Natural killer cell (primary cell): ENCODE measurements around the gene KLHDC8B. TPM values are rescaled to one million over a fixed set of nuclear protein-coding genes. Genes with fewer than 3 reads are reported as not detected.
A peak's percentile ranks its signal among the peaks of the same experiment; 100 is the strongest.

ENCODE experiments used
- ATAC-seq, 3 donors: fragments of 150-1000 bp in 2 of 3; fragments of 200-7000 bp in 1 of 3; cut with Tn5 transposase; 1 replicate in 1 of 3; 2 replicates in 2 of 3; pipeline ENCODE4 v1.10.0; 2021; ENCODE audit warnings: mild to moderate bottlenecking in 2 of 3, moderate library complexity in 2 of 3
- DNase-seq, 2 donors: peaks; one replicate each; pipeline versions ENCODE4 v3.0.0 to v3.0.0-alpha.2; 2013 to 2021; ENCODE audit warnings: mixed read lengths in 1 of 2
- H3K27ac ChIP-seq: one replicate; pipeline ENCODE4 v1.5.1; 2013; ENCODE audit warnings: mild to moderate bottlenecking, low read length
- H3K27me3 ChIP-seq: one replicate; pipeline ENCODE4 v1.6.1; 2013; ENCODE audit warnings: low read length; ENCODE audit not compliant: control insufficient read depth, insufficient read depth
- H3K36me3 ChIP-seq: one replicate; pipeline ENCODE4 v1.6.1; 2013; ENCODE audit warnings: low read length; ENCODE audit not compliant: control insufficient read depth, insufficient read depth
- H3K4me1 ChIP-seq: one replicate; pipeline ENCODE4 v1.6.1; 2013; ENCODE audit warnings: low read length; ENCODE audit not compliant: control insufficient read depth, insufficient read depth
- H3K4me3 ChIP-seq: one replicate; pipeline ENCODE4 v1.5.1; 2013; ENCODE audit warnings: low read length
- H3K9me3 ChIP-seq: one replicate; pipeline ENCODE4 v1.6.1; 2013; ENCODE audit warnings: low read length; ENCODE audit not compliant: control insufficient read depth, insufficient read depth
- H3K27ac Mint-ChIP-seq, 2 donors: one replicate each; pipeline ENCODE4 v1.8.0; 2022; ENCODE audit warnings: mild to moderate bottlenecking in 2 of 2, mixed read lengths in 2 of 2, moderate library complexity in 1 of 2
- H3K27me3 Mint-ChIP-seq, 2 donors: one replicate each; pipeline ENCODE4 v1.8.0; 2022; ENCODE audit warnings: low read depth in 2 of 2, mixed read lengths in 2 of 2
- H3K36me3 Mint-ChIP-seq: one replicate; pipeline ENCODE4 v1.8.0; 2022; ENCODE audit warnings: mixed read lengths
- H3K4me1 Mint-ChIP-seq, 2 donors: one replicate each; pipeline ENCODE4 v1.8.0; 2022; ENCODE audit warnings: mixed read lengths in 2 of 2
- H3K4me3 Mint-ChIP-seq: one replicate; pipeline ENCODE4 v1.8.0; 2022; ENCODE audit warnings: mild to moderate bottlenecking, moderate library complexity, mixed read lengths
- H3K9me3 Mint-ChIP-seq, 2 donors: one replicate each; pipeline ENCODE4 v1.8.0; 2022; ENCODE audit warnings: mixed read lengths in 2 of 2
- CTCF ChIP-seq: fragments of 200-600 bp; IDR thresholded peaks from one replicate; pipeline ENCODE4 v1.8.0; 2022; ENCODE audit warnings: antibody characterized with exemption
- WGBS: methylation state at CpG from one replicate; pipeline ENCODE4 v1.1.7; 2013; ENCODE audit warnings: missing lambda C conversion rate; ENCODE audit not compliant: insufficient coverage; 5-methylcytosine and 5-hydroxymethylcytosine counted together
- intact Hi-C: fragments of 100-400 bp; cut with micrococcal nuclease; formaldehyde crosslinking; loops from one replicate; pipeline ENCODE4 v1.14.2; 2022
- total RNA-seq, 4 donors: library from RNA; stranded (reverse); fragments of 120-200 nt in 1 of 4; gene quantifications; one replicate each; pipeline versions ENCODE4 v1.2.3 to v1.2.4, GENCODE V29; 2013 to 2022

Gene KLHDC8B
- total RNA-seq, 3 donors from 2014 or later (not counting 1 experiment from before 2014, with no cell fraction given): 2.4 to 7.0 (median 3.5) TPM

GRCh38 chr3:49122886-49123545, 48.4 kb upstream of the KLHDC8B start:
- no peak overlapping the region for H3K4me3 ChIP-seq
- peak overlapping the region; percentile 11 to 87 for H3K27ac Mint-ChIP-seq
- H3K9me3 Mint-ChIP-seq: no peaks in the 10 kb centered on the region
- H3K4me3 Mint-ChIP-seq: no peak overlapping the region
- H3K27ac ChIP-seq: no peak overlapping the region
- DNase-seq (no peak), ATAC-seq (no peak)
- no peak for TF ChIP-seq CTCF
- peaks cover 3% of the 10 kb centered on the region for H3K36me3 ChIP-seq
- no peaks in the 10 kb centered on the region for H3K27me3 ChIP-seq
- H3K9me3 ChIP-seq: no peaks in the 10 kb centered on the region
- WGBS: 95% methylated on average over 17 of the region's 17 CpGs
- H3K36me3 Mint-ChIP-seq: no peaks in the 10 kb centered on the region
- no peaks in the 10 kb centered on the region for H3K27me3 Mint-ChIP-seq
- H3K4me1 Mint-ChIP-seq: peaks cover 5 to 12% of the 10 kb centered on the region in 2 donors
- intact Hi-C loops: no loop called here
- peaks cover 24% of the 10 kb centered on the region for H3K4me1 ChIP-seq

DNA sequence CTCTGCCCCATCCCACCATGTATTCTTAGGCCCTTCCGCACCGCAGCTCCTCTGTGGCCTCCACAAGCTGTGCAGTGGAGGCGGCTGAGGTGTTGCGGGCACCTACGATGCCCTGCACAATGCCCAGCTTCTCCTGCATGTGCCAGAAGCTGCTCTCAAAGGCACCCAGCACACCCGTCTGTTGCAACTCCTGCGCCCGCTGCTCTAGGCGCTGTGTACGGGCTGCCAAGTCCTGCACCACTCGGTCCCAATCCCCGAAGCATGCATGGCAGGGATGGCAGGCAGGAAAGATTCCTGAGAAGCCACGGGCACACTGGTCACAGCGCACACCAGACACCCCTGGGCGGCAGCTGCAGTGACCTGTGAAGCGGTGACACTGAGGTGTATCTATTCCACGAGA, 47.7 kb upstream of the KLHDC8B start:
- H3K36me3 ChIP-seq: peaks cover 1% of the 10 kb centered on the region
- no peaks in the 10 kb centered on the region for H3K9me3 Mint-ChIP-seq
- peaks cover 24% of the 10 kb centered on the region for H3K4me1 ChIP-seq
- intact Hi-C loops: no loop called here
- no peaks in the 10 kb centered on the region for H3K36me3 Mint-ChIP-seq
- no peak overlapping the region for H3K4me3 Mint-ChIP-seq
- H3K9me3 ChIP-seq: no peaks in the 10 kb centered on the region
- no peak overlapping the region for H3K27ac Mint-ChIP-seq
- H3K27me3 ChIP-seq: no peaks in the 10 kb centered on the region
- no peak overlapping the region for H3K4me3 ChIP-seq
- peaks cover 5 to 11% of the 10 kb centered on the region in 2 donors for H3K4me1 Mint-ChIP-seq
- DNase-seq (no peak), ATAC-seq (no peak)
- no peaks in the 10 kb centered on the region for H3K27me3 Mint-ChIP-seq
- no peak overlapping the region for H3K27ac ChIP-seq
- no peak for TF ChIP-seq CTCF
- 96% methylated on average over 17 of the region's 17 CpGs for WGBS

GRCh38 chr3:49124203-49124602, 47.2 kb upstream of the KLHDC8B start:
- ATAC-seq: no peak
- H3K4me1 Mint-ChIP-seq: peaks cover 1 to 6% of the 10 kb centered on the region in 2 donors
- DNase-seq: no peak
- no peak for TF ChIP-seq CTCF
- 94% methylated on average over 7 of the region's 7 CpGs for WGBS
- Histone ChIP-seq H3K36me3 (no peaks in the 10 kb centered on the region), H3K27ac (no peak overlapping the region), H3K9me3 (no peaks in the 10 kb centered on the region), H3K4me3 (no peak overlapping the region), H3K27me3 (no peaks in the 10 kb centered on the region), H3K4me1 (peaks cover 20% of the 10 kb centered on the region)
- no peaks in the 10 kb centered on the region for H3K9me3 Mint-ChIP-seq
- no peaks in the 10 kb centered on the region for H3K36me3 Mint-ChIP-seq
- no peaks in the 10 kb centered on the region for H3K27me3 Mint-ChIP-seq
- intact Hi-C loops: no loop called here
- no peak overlapping the region for H3K4me3 Mint-ChIP-seq
- no peak overlapping the region for H3K27ac Mint-ChIP-seq
